GM18517 (cell line): ENCODE measurements around the gene SBK3.
A peak's percentile ranks its signal among the peaks of the same experiment; 100 is the strongest.
"Not testable (repeated sequence)": the region's sequence is repeated elsewhere in the genome, so short reads cannot be mapped to it uniquely, and the experiment has no call there.

Source experiments
- ATAC-seq: cut with Tn5 transposase; IDR thresholded peaks from one replicate; pipeline ENCODE4 v1.9.1; 2021; ENCODE audit warnings: mild to moderate bottlenecking, moderate library complexity; ENCODE audit not compliant: unreplicated experiment

SBK3 gene

GRCh38 chr19:55520691-55521292 lies 24.6 kb downstream of the SBK3 start:
- ATAC-seq: no peak

- ATAC-seq: no peak
Measured at GRCh38 chr19:55519451-55520311, 25.7 kb downstream of the SBK3 start.

- ATAC-seq: peak; percentile 88
Measured at GRCh38 chr19:55516878-55517620, 28.3 kb downstream of the SBK3 start.

GRCh38 chr19:55508120-55508519 lies 37.2 kb downstream of the SBK3 start:
- no peak for ATAC-seq

GRCh38 chr19:55504981-55505380 lies 40.4 kb downstream of the SBK3 start:
- ATAC-seq: no peak

- ATAC-seq: no peak
Measured at GRCh38 chr19:55504252-55504603, 41.1 kb downstream of the SBK3 start.

GRCh38 chr19:55503502-55504251 lies 41.7 kb downstream of the SBK3 start:
- peak; percentile 85 for ATAC-seq

GRCh38 chr19:55503157-55503501 lies 42.2 kb downstream of the SBK3 start:
- ATAC-seq: no peak

GRCh38 chr19:55502197-55502952 lies 43.0 kb downstream of the SBK3 start:
- no peak for ATAC-seq

- ATAC-seq: no peak
Measured at GRCh38 chr19:55500368-55500952, 44.9 kb downstream of the SBK3 start.

GRCh38 chr19:55498246-55498840 lies 47.0 kb downstream of the SBK3 start:
- no peak for ATAC-seq

- no peak for ATAC-seq
Measured at GRCh38 chr19:55497763-55498162, 47.6 kb downstream of the SBK3 start.

- not testable (repeated sequence) for ATAC-seq
Measured at GRCh38 chr19:55496820-55497219, 48.5 kb downstream of the SBK3 start.

- ATAC-seq: no peak
Measured at GRCh38 chr19:55495646-55496349, 49.5 kb downstream of the SBK3 start.

- ATAC-seq: no peak
Measured at GRCh38 chr19:55494172-55494761, 51.1 kb downstream of the SBK3 start.

GRCh38 chr19:55493645-55494171 lies 51.6 kb downstream of the SBK3 start:
- ATAC-seq: no peak

- no peak for ATAC-seq
Measured at GRCh38 chr19:55493052-55493644, 52.2 kb downstream of the SBK3 start.

GRCh38 chr19:55492362-55492944 lies 52.9 kb downstream of the SBK3 start:
- no peak for ATAC-seq
